HFFc6 (cell line): ENCODE results near the gene SLC29A4. TPM values are rescaled to one million over a fixed set of nuclear protein-coding genes. Genes with fewer than 3 reads are reported as not detected.
"Not testable (repeated sequence)": the region's sequence is repeated elsewhere in the genome, so short reads cannot be mapped to it uniquely, and the experiment has no call there.

ENCODE experiments used
- DNase-seq: peaks from one replicate; pipeline ENCODE4 v3.0.0-alpha.2; 2018
- H3K27ac Mint-ChIP-seq: 2 replicates; pipeline ENCODE4 v1.8.0; 2020; ENCODE audit warnings: mild to moderate bottlenecking, mixed read lengths
- H3K27me3 Mint-ChIP-seq: 2 replicates; pipeline ENCODE4 v1.8.0; 2021; ENCODE audit warnings: mild to moderate bottlenecking, moderate library complexity, mixed read lengths; ENCODE audit not compliant: insufficient read depth
- H3K36me3 Mint-ChIP-seq: 2 replicates; pipeline ENCODE4 v1.8.0; 2021; ENCODE audit warnings: low read depth, mixed read lengths
- H3K4me1 Mint-ChIP-seq: 2 replicates; pipeline ENCODE4 v1.8.0; 2020; ENCODE audit warnings: low read depth, mixed read lengths
- H3K4me3 Mint-ChIP-seq: 2 replicates; pipeline ENCODE4 v1.8.0; 2020; ENCODE audit warnings: mild to moderate bottlenecking, moderate library complexity, mixed read lengths
- H3K9me3 Mint-ChIP-seq: 2 replicates; pipeline ENCODE4 v1.8.0; 2020; ENCODE audit warnings: mild to moderate bottlenecking, mixed read lengths
- total RNA-seq, 6 experiments: library from RNA; stranded (reverse); fragmentation: NEBNext Ultra II Directional; extraction: Animal tissue kit (Norgen Biotek cat#: 25700); gene quantifications; 2 replicates in 1 of 6; 3 replicates in 5 of 6; pipeline ENCODE4 v1.2.3, GENCODE V29; 2021
- TF ChIP-seq, protein P1 (sequence below): fragments of 200-600 bp; sonication (generic); IDR thresholded peaks from 2 replicates; pipeline ENCODE4 v1.5.0; 2021; ENCODE audit warnings: antibody characterized with exemption, mild to moderate bottlenecking

SLC29A4 gene
- total RNA-seq, 6 experiments from 2014 or later = 0.62 to 2.1 (median 0.84) TPM

- no peak overlapping the region for H3K27ac Mint-ChIP-seq
Measured at GRCh38 chr7:5266191-5267028, 16.3 kb upstream of the SLC29A4 start.

DNA sequence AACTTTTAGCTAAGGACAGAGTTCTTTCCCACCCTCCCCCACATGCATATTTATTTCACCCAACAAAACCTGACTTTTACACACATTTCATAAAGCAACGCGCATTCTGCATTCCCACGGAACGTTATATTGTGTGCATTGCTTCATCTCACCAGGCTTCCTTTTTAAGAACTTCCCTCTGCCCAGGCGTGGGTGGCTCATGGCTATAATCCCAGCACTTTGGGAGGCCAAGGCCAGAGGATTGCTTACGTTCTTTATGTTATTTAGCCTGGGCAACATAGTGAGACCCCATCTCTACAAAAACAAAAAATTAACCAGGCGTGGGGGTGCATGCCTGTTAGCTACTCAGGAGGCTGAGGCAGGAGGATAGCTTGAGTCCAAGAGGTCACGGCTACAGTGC lies 14.9 kb upstream of the SLC29A4 start:
- DNase-seq, H3K4me3 Mint-ChIP-seq, H3K36me3 Mint-ChIP-seq, H3K4me1 Mint-ChIP-seq, H3K9me3 Mint-ChIP-seq, H3K27ac Mint-ChIP-seq: not testable (repeated sequence)
- peaks cover 12% of the 10 kb centered on the region for H3K27me3 Mint-ChIP-seq

More at GRCh38 chr7:5266191-5267028, 16.3 kb upstream of the SLC29A4 start:
- no peak for DNase-seq
- Mint-ChIP-seq H3K4me1 (peaks cover 7% of the 10 kb centered on the region), H3K27me3 (peaks cover 19% of the 10 kb centered on the region), H3K4me3 (no peak overlapping the region), H3K9me3 (no peaks in the 10 kb centered on the region), H3K36me3 (no peaks in the 10 kb centered on the region)
- TF ChIP-seq, protein P1, sequence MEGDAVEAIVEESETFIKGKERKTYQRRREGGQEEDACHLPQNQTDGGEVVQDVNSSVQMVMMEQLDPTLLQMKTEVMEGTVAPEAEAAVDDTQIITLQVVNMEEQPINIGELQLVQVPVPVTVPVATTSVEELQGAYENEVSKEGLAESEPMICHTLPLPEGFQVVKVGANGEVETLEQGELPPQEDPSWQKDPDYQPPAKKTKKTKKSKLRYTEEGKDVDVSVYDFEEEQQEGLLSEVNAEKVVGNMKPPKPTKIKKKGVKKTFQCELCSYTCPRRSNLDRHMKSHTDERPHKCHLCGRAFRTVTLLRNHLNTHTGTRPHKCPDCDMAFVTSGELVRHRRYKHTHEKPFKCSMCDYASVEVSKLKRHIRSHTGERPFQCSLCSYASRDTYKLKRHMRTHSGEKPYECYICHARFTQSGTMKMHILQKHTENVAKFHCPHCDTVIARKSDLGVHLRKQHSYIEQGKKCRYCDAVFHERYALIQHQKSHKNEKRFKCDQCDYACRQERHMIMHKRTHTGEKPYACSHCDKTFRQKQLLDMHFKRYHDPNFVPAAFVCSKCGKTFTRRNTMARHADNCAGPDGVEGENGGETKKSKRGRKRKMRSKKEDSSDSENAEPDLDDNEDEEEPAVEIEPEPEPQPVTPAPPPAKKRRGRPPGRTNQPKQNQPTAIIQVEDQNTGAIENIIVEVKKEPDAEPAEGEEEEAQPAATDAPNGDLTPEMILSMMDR = no peak

DNA sequence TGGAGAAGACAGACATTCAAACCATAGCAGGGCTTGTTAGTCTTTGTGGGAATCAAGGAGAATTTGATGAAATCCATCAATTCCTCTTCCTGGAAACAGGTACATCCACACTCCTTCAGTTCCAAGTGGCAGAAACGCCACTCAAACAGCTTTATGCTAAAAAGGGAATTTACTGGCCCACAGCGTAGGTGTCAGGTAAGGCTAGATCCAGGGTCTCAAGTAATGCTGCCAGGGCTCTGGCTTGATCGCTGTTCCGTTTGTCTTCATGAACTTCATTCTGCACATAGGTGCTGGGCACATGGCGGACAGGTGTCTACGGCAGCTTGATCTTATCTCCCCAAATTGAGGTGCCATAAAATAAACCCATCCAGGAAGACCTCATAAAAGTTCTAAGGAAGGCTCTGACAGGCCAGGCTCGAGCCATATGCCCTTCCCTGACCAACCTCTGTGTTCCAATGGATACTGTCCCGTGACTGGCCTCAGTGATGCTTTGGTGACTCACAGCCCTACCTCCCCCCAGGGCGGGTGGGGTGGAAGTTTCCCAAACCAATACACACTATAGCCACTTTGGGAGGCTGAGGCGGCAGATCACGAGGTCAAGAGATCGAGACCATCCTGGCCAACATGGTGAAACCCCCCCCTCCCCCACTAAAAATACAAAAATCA lies 12.6 kb upstream of the SLC29A4 start:
- H3K27me3 Mint-ChIP-seq = peaks cover 17% of the 10 kb centered on the region

DNA sequence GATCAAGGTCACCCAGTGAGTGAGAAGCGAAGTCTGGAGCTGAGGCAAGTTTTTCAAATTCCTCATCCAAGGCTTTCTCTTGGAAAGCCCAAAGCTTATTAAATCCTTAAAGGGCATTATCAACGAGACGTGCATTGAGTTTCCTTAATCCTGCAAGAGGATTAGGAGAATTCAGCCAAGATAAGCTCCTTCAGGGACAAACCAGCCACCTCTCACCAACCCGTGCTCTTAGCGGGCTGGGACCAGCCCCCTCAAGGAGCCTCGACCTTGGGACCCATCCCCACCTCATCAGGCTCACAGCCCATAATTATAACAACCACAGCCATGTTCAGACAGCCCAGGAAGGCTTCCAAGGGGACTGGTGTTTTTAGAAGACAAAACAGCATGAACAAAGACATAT lies 12.0 kb upstream of the SLC29A4 start:
- Mint-ChIP-seq H3K27ac (no peak overlapping the region), H3K27me3 (peaks cover 20% of the 10 kb centered on the region), H3K4me3 (no peak overlapping the region), H3K4me1 (peaks cover 7% of the 10 kb centered on the region), H3K9me3 (no peaks in the 10 kb centered on the region), H3K36me3 (no peaks in the 10 kb centered on the region)
- DNase-seq = no peak
- TF ChIP-seq, protein P1 = no peak

More for the DNA sequence above, 12.6 kb upstream of the SLC29A4 start:
- not testable (repeated sequence) for H3K36me3 Mint-ChIP-seq, H3K4me3 Mint-ChIP-seq, H3K27ac Mint-ChIP-seq, H3K4me1 Mint-ChIP-seq, H3K9me3 Mint-ChIP-seq
- peak; percentile 11 for DNase-seq

DNA sequence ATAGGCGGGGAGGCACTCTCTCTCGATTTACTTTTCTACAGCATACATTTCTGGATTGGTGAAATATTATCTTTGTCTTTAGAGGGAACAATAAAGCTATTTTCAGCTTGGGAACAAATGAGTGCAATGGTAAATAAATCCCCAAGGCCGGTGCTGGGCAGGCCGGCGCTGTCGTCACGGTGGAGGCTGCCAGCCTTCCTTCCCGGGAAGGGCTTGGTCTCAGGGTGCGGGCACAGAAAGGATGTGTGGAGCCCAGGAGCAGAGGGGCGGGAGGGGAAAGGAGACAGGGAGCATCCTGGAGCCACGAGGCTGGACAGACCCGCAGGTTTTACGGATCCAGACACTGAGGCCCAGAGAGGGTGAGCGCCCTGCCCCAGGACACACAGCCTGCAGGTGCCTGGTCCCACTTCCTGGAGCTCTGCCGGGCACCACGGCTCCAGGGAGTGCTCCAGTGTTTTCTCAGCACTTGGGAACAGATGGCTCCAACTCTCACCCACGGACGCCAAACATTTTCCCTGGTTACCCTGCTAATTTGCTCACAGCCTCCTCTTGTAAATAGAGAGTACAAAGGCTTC lies 8.8 kb upstream of the SLC29A4 start:
- not testable (repeated sequence) for H3K27ac Mint-ChIP-seq, H3K36me3 Mint-ChIP-seq, H3K4me3 Mint-ChIP-seq, DNase-seq, H3K9me3 Mint-ChIP-seq, H3K4me1 Mint-ChIP-seq
- peaks cover 24% of the 10 kb centered on the region for H3K27me3 Mint-ChIP-seq

DNA sequence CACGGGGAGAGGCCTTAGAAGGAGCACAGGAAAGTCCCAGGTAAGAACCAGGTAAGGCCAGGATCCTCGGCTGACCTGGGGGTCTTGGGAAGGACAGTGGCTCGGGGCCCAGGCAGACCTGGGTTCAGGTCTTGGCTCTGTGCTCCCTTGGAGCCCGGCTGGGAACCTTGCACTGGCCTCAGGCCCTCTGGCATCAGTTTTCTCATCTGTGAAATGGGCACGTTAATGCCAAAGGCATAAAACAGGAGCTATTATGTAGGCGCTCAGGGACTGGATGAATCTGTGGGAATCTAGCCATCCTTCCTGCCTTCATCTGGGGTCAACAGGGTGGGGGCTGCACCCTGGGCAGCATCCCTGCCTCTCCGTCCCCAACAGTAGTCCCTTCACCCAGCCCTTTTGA lies 8.3 kb upstream of the SLC29A4 start:
- peaks cover 24% of the 10 kb centered on the region for H3K27me3 Mint-ChIP-seq
- no peak overlapping the region for H3K27ac Mint-ChIP-seq
- H3K9me3 Mint-ChIP-seq = no peaks in the 10 kb centered on the region
- TF ChIP-seq, protein P1 = no peak
- H3K36me3 Mint-ChIP-seq = no peaks in the 10 kb centered on the region
- no peak overlapping the region for H3K4me3 Mint-ChIP-seq
- no peak for DNase-seq
- peaks cover 7% of the 10 kb centered on the region for H3K4me1 Mint-ChIP-seq

DNA sequence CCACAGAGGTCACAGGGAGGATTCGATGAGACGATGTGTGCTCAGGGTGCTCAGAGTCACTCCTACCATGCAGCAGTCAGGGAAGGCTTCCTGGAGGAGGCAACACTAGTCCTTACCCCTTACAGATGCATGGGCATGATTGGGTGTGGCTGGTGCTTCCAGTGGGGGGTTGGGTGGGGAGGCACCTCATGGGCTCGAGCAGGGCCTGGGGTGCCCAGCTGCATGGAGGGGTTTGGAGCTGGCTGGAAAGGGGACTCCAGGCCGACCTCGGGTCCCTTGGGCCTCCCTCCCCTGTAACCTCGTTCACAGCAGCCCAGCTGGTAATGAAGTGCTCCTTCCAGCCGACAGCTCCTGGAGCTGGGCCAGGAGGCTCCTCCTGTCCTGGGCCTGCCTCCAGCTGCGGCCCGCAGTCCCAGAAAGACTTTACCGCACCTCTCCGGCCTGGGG lies 7.7 kb upstream of the SLC29A4 start:
- H3K27ac Mint-ChIP-seq, H3K36me3 Mint-ChIP-seq, H3K4me1 Mint-ChIP-seq, H3K4me3 Mint-ChIP-seq, DNase-seq, H3K9me3 Mint-ChIP-seq: not testable (repeated sequence)
- H3K27me3 Mint-ChIP-seq = peaks cover 29% of the 10 kb centered on the region

DNA sequence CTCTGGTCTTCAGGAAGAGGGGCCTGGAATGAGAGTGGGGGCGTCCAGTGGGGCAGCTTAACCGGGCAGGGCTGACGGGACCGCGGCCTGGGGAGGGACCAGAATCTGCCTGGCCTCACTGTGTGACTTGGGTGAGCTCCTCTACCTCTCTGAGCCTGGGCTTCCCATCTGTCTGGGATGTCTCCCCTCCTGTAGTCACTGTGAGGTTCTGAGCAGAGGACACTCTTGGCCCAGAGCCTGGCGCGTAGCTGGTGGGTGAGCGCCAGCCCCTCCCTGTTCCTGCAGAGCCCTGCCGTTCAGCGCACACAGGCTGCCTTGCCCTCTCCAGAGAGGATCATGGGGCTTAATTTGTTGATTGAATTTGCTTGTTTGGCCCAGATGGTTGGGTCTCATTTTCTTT lies 7.2 kb upstream of the SLC29A4 start:
- not testable (repeated sequence) for H3K4me1 Mint-ChIP-seq, H3K4me3 Mint-ChIP-seq, DNase-seq, H3K36me3 Mint-ChIP-seq, H3K27ac Mint-ChIP-seq, H3K9me3 Mint-ChIP-seq
- H3K27me3 Mint-ChIP-seq = peaks cover 29% of the 10 kb centered on the region

GRCh38 chr7:5276123-5276522 lies 6.6 kb upstream of the SLC29A4 start:
- H3K27ac Mint-ChIP-seq, H3K9me3 Mint-ChIP-seq, H3K36me3 Mint-ChIP-seq, DNase-seq, H3K4me3 Mint-ChIP-seq, H3K4me1 Mint-ChIP-seq: not testable (repeated sequence)
- H3K27me3 Mint-ChIP-seq = peaks cover 25% of the 10 kb centered on the region
